ENCODE data around the gene SERPINE2.
"Not testable (repeated sequence)": the region's sequence is repeated elsewhere in the genome, so short reads cannot be mapped to it uniquely, and the experiment has no call there.

The SERPINE2 gene

GRCh38 chr2:224016963-224017362, 22.1 kb downstream of the SERPINE2 start:
- in situ Hi-C loops (cut with MboI; ENCODE audit: low sequenced_read_pairs): no loop called here

GRCh38 chr2:224014336-224014735, 24.8 kb downstream of the SERPINE2 start:
- in situ Hi-C loops (cut with MboI; ENCODE audit: low sequenced_read_pairs): no loop called here

- in situ Hi-C loops (cut with MboI; ENCODE audit: low sequenced_read_pairs): no loop called here
These were observed 27.2 kb downstream of the SERPINE2 start for GRCh38 chr2:224011837-224012236.

GRCh38 chr2:224009605-224010315, 29.3 kb downstream of the SERPINE2 start:
- in situ Hi-C loops (cut with MboI; ENCODE audit: low sequenced_read_pairs): no loop called here

- in situ Hi-C loops (cut with MboI; ENCODE audit: low sequenced_read_pairs): no loop called here
These were observed 30.3 kb downstream of the SERPINE2 start for GRCh38 chr2:224008702-224009261.

- in situ Hi-C loops (cut with MboI; ENCODE audit: low sequenced_read_pairs): no loop called here
These were observed 34.9 kb downstream of the SERPINE2 start for GRCh38 chr2:224004105-224004695.

- in situ Hi-C loops (cut with MboI; ENCODE audit: low sequenced_read_pairs): not testable (repeated sequence)
These were observed 38.4 kb downstream of the SERPINE2 start for GRCh38 chr2:224000662-224001061.

- in situ Hi-C loops (cut with MboI; ENCODE audit: low sequenced_read_pairs): no loop called here
These were observed 39.2 kb downstream of the SERPINE2 start for GRCh38 chr2:223999862-224000261.

- in situ Hi-C loops (cut with MboI; ENCODE audit: low sequenced_read_pairs): no loop called here
These were observed 40.1 kb downstream of the SERPINE2 start for GRCh38 chr2:223998948-223999347.

- in situ Hi-C loops (cut with MboI; ENCODE audit: low sequenced_read_pairs): no loop called here
These were observed 41.1 kb downstream of the SERPINE2 start for GRCh38 chr2:223997938-223998337.

GRCh38 chr2:223996391-223996790, 42.7 kb downstream of the SERPINE2 start:
- in situ Hi-C loops (cut with MboI; ENCODE audit: low sequenced_read_pairs): no loop called here

GRCh38 chr2:223995569-223995968, 43.5 kb downstream of the SERPINE2 start:
- in situ Hi-C loops (cut with MboI; ENCODE audit: low sequenced_read_pairs): no loop called here

- in situ Hi-C loops (cut with MboI; ENCODE audit: low sequenced_read_pairs): no loop called here
These were observed 44.4 kb downstream of the SERPINE2 start for GRCh38 chr2:223994562-223995162.

- in situ Hi-C loops (cut with MboI; ENCODE audit: low sequenced_read_pairs): no loop called here
These were observed 45.4 kb downstream of the SERPINE2 start for GRCh38 chr2:223993634-223994232.

GRCh38 chr2:223991611-223992010, 47.5 kb downstream of the SERPINE2 start:
- in situ Hi-C loops (cut with MboI; ENCODE audit: low sequenced_read_pairs): no loop called here

GRCh38 chr2:223989856-223990232, 49.2 kb downstream of the SERPINE2 start:
- in situ Hi-C loops (cut with MboI; ENCODE audit: low sequenced_read_pairs): no loop called here

GRCh38 chr2:223989206-223989855, 49.8 kb downstream of the SERPINE2 start:
- in situ Hi-C loops (cut with MboI; ENCODE audit: low sequenced_read_pairs): no loop called here

GRCh38 chr2:223981241-223981640, 57.8 kb downstream of the SERPINE2 start:
- in situ Hi-C loops (cut with MboI; ENCODE audit: low sequenced_read_pairs): no loop called here

- in situ Hi-C loops (cut with MboI; ENCODE audit: low sequenced_read_pairs): no loop called here
These were observed 58.3 kb downstream of the SERPINE2 start for GRCh38 chr2:223980803-223981202.

- in situ Hi-C loops (cut with MboI; ENCODE audit: low sequenced_read_pairs): no loop called here
These were observed 58.7 kb downstream of the SERPINE2 start for GRCh38 chr2:223980397-223980735.

GRCh38 chr2:223979730-223980396, 59.2 kb downstream of the SERPINE2 start:
- in situ Hi-C loops (cut with MboI; ENCODE audit: low sequenced_read_pairs): no loop called here
